GM21381 (cell line): ENCODE results near the gene RBM19.
A peak's percentile ranks its signal among the peaks of the same experiment; 100 is the strongest.
"Not testable (repeated sequence)": the region's sequence is repeated elsewhere in the genome, so short reads cannot be mapped to it uniquely, and the experiment has no call there.

Experiments used
- ATAC-seq: cut with Tn5 transposase; IDR thresholded peaks from one replicate; pipeline ENCODE4 v1.9.1; 2021; ENCODE audit warnings: mild to moderate bottlenecking, moderate library complexity; ENCODE audit not compliant: unreplicated experiment

RBM19 gene, protein sequence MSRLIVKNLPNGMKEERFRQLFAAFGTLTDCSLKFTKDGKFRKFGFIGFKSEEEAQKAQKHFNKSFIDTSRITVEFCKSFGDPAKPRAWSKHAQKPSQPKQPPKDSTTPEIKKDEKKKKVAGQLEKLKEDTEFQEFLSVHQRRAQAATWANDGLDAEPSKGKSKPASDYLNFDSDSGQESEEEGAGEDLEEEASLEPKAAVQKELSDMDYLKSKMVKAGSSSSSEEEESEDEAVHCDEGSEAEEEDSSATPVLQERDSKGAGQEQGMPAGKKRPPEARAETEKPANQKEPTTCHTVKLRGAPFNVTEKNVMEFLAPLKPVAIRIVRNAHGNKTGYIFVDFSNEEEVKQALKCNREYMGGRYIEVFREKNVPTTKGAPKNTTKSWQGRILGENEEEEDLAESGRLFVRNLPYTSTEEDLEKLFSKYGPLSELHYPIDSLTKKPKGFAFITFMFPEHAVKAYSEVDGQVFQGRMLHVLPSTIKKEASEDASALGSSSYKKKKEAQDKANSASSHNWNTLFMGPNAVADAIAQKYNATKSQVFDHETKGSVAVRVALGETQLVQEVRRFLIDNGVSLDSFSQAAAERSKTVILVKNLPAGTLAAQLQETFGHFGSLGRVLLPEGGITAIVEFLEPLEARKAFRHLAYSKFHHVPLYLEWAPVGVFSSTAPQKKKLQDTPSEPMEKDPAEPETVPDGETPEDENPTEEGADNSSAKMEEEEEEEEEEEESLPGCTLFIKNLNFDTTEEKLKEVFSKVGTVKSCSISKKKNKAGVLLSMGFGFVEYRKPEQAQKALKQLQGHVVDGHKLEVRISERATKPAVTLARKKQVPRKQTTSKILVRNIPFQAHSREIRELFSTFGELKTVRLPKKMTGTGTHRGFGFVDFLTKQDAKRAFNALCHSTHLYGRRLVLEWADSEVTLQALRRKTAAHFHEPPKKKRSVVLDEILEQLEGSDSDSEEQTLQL

DNA sequence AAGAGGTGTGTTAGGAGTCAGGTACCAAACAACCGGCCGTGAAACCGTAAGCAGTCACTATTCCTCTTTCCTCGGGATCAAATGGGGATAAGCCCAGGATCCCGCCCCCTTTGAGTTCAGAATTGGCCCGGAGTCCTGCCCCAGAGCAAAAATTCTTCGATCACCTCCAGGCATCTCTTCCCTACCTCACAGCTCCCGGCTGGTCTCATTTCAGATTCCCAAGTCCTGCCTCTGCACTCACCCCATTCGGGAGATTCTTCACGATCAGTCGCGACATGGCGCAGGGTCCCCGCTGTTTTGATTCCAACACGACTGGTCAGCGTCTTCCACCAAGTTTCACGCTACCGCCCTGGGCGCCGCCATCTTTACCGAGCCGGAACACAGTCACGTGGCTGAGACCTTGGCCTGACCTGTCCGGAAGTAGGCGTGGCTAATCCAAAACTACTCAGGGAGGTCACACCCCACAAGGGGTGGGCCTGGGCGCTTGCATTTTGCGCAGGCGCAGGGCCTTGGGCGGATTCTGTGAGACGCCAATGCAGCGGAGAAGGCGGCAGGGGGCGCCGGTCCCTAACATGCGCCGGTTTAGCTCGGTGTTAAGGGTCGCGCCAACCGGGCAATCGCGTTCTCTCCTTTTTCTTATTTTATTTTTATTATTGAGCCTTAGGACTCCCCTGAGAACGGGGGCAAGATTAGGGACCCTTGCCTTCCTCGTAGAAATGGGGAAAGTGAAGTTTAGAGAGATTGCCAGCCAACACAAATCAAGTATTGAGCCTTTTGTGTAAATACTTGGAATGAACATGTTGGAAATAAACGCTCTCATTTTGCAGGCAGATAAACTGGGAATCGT is at the start of gene RBM19:
RBM19 (minus strand) TSS at position 375 of the 847 bp plus-strand sequence; CDS start at position 277, 98 bp downstream.
- ATAC-seq, result peak; percentile 96

DNA sequence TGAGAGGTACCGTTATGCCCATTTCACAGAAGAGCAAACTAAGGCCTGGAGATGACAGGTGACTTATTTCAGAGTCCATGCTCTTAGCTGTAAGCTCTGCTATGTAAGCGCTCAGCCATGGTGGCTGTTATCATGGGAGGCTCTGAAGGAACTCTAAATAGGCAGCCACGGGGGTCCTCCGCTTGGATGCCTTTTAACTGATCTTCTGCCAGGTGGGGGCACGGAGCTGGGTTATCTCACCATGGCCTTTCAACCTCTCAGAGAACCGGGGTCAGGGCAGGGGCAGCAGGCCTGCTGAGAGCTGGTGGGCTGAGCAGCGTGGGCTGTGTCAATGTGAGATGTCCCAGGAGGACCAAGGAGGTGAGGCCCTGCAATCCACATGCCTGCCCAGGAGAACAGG is 49.7 kb upstream of the RBM19 start:
- no peak for ATAC-seq

DNA sequence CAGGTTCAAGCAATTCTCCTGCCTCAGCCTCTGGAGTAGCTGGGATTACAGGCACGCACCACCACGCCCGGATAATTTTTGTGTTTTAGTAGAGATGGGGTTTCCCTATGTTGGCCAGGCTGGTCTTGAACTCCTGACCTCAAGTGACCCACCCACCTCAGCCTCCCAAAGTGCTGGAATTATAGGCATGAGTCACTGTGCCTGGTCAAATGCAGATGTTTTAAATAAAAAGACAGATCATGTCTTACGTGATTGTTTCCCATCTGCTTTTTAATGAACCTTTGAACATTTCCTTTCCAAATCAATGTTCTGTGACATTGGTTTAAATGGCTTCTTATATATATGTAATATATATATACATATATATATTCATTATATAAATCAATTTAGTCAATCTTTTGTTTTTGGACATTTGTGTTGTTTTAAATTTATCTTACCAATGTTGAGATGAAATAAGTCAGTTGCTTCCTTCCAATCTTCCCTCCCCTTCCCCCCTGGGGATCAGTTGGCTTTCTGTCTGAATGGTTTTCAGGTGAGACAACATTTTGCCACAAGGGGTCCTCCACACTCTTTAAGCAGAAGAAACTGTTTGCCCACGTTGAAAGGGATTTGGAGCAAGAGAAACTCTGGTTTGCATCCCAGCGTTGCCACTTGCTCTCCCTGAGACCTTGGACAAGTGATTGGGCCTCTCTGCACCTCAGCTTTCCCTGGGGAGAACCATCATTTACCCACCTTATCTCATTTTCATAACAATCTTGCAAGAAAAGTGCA is 47.6 kb upstream of the RBM19 start:
- no peak for ATAC-seq

DNA sequence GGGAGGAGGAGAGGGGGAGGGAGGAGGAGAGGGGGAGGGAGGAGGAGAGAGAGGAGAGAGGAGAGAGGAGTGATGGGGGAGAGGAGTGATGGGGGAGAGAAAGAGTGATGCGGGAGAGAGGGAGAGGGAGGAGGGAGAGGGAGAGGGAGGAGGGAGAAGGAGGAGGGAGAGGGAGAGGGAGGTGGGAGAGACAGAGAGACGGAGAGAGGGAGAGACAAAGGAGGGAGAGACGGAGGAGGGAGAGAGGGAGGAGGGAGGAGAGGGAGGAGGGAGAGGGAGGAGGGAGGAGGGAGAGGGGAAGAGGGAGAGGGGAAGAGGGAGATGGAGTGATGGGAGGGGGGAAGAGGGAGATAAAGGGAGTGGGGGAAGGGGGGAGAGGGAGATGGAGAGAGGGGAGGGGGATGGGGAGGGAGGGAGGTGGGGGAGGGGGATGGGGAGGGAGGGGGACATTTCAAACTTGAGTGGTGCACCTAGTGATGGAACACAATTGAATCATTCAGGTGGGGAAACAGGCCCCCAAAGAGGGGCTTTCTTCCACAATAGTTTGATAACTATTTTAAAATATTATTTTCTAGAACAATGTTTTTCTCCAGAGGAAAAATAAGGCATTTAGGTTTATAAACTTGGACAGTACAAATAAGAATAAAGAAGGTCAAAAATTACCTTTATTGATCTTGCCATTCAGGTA is 46.8 kb upstream of the RBM19 start:
- ATAC-seq, result no peak

DNA sequence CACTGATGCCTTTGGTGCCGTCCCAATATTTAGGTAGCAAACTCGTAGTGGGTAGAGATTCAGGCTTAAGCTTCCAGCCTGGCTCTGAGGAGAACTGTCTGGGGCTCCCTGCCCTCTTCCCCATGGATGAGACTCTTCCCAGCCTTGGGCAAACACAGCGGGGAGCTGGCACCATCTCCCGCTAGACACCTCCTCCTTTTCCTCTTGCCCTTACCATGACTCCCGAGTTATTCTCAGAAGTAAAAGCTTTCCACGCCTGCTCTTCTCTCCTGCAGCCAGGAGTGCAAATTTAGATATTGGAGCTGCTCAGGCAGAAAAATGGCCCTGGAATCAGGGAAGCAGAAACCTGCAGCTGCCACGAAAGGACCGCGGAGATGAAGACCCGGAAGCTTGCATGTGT is 45.6 kb upstream of the RBM19 start:
- no peak for ATAC-seq

DNA sequence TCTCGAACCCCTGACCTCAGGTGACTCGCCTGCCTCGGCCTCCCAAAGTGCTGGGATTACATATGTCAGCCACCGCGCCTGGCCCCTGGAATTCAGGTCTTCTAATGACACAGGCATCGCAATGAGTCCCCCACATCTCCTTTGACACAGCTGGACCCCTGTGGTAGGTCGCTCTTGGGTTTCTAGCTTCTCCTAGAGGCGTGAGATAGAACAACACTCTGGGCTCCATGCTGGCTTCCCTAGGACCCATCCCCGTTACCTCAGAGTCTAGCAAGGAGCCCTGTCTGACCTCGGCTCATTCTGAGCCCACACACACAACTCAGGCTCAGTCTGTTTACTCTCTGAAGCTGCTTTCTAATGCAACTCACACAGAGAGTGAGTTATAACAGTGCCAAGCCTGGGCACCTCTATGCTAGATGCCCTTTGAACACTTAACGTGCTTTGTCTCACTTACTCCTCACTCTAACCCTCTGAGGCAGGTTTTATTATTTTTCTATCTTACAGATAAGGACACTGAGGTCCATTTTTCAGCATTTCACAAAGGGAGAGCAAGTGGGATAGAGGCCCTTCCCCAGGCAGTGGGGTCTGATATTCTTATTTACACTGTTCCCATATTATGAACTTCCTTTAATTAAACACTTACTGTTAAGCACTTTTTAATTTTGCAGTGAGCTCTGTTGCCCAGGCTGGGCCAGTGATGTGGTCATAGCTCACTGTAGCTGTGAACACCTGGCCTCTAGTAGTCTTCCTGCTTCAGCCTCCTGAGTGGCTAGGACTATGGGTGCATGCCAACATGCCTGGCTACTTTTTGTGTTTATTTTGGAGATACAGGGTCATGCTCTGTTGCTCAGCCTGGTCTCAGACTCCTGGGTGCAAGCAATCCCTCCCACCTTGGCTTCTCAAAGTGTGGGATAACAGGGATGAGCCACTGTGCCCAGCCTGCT is 40.6 kb upstream of the RBM19 start:
- no peak for ATAC-seq

GRCh38 chr12:114004402-114004801 is 38.3 kb upstream of the RBM19 start:
- no peak for ATAC-seq

- ATAC-seq, result no peak
These were observed 37.2 kb upstream of the RBM19 start for GRCh38 chr12:114003286-114003685.

GRCh38 chr12:114001511-114002340 is 35.6 kb upstream of the RBM19 start:
- ATAC-seq, result no peak

GRCh38 chr12:114000861-114001260 is 34.7 kb upstream of the RBM19 start:
- ATAC-seq, result no peak

DNA sequence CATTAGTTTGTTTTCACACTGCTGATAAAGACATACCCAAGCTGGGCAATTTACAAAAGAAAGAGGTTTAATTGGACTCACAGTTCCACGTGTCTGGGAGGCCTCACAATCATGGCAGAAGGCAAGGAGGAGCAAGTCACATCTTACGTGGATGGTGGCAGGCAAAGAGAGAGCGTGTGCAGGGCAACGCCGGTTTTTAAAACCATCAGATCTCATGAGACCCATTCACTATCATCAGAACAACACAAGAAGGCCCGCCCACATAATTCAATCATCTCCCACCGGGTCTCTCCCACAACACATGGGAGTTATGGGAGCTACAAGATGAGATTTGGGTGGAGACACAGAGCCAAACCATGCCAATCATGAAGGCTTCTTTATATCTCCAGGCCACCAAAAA is 34.1 kb upstream of the RBM19 start:
- not testable (repeated sequence) for ATAC-seq

DNA sequence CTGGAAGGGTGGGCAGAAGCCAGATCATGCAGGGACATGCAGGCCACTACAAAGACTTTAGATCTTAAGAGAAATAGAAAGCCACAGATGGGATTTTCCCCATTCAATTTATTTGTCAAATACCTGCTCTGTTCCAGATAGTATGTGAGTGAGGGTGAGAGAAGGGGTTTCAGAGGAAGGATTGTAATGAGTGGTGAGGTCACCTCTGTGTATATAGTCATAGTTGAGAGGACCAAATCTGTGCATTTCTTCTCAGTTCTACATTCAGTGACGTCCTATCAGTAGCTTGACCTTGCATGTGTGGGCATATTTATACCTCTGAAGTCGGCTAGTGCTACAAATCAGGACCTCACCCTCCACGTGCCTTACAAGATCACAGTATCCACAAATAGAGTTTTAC is 31.2 kb upstream of the RBM19 start:
- no peak for ATAC-seq

DNA sequence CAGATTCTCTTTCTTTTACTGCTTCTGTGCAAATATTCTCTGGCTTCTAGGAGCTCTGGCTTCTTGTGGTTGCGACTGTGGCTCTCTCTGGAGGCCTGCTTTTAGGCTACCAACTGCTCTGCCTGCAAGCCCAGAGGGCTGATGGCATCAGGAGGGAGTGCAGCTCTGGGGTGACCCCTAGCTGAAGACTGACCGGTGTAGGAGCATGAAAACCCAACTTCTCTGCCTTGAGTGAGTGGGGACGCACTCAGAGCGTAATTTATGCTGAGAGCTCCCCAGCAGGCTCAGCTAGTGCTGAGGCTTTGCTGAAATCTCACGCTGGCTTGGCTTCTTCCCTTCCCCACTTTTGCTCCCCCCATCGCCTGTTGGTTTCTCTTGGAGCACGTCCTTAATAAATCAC is 29.9 kb upstream of the RBM19 start:
- no peak for ATAC-seq

- ATAC-seq, result no peak
These were observed 27.9 kb upstream of the RBM19 start for GRCh38 chr12:113994051-113994450.

DNA sequence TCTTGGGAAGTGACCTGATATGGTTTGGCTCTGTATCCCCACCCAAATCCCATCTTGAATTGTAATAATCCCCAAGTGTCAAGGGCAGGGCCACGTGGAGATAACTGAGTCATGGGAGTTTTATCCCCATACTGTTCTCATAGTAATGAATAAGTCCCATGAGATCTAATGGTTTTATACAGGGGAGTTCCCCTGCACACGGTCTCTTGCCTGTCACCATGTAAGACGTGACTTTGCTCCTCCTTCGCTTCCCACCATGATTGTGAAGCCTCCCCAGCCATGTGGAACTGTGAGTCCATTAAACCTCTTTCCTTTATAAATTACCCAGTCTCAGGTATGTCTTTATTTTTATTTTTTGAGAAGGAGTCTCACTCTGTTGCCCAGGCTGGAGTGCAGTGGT is 26.6 kb upstream of the RBM19 start:
- ATAC-seq, result not testable (repeated sequence)

DNA sequence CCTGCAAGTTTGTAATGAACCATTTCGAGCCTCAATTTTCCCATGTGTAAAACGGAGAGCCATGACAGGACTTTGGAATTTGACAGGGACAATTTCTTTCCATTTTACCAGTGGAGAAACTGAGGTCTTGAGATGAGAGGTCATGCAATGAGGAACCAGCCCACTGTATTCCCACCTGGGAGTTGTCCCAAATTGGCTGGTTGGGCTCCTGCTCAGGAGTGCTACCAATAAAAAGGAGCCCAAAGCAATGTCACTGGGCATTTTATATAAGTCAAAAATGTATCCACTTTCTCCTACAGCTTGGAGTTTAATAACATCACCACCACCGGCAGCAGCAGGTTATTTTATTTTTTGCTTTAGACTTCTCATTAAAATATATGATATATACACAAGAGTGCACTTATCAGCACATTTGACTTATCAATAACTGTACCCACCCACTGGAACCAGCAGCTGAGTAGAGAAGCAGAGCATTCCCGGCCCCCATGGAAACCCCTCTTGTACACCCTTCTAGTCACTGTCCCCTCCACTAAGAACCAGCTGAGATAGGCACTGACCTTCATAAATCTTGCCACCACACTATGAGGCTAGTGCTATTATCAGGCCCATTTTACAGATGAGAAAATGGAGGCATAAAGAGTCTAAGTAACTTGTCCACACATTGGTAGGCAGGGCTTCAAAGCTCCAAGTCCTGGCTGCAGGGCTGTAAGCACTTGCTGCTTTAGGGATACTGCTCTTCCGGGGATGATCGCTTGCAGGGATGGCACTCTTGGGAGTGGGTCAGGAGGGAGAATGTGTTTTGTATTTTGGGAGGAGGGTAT is 25.3 kb upstream of the RBM19 start:
- no peak for ATAC-seq
